Skeletal muscle tissue (tissue), 4 donors: ENCODE measurements around the gene PPP1CA. TPM values are rescaled to one million over a fixed set of nuclear protein-coding genes. Genes with fewer than 3 reads are reported as not detected.
A peak's percentile ranks its signal among the peaks of the same experiment; 100 is the strongest.

ENCODE experiments used
- H3K27ac ChIP-seq: one replicate; pipeline ENCODE4 v1.7.0; 2013; ENCODE audit warnings: mild to moderate bottlenecking, low read depth, low read length, inconsistent platforms
- H3K27me3 ChIP-seq, 3 donors: one replicate each; pipeline ENCODE4 v1.7.0; 2013; ENCODE audit warnings: low read length in 3 of 3; ENCODE audit not compliant: control insufficient read depth in 3 of 3, insufficient read depth in 3 of 3
- H3K36me3 ChIP-seq, 3 donors: one replicate each; pipeline ENCODE4 v1.7.0; 2013; ENCODE audit warnings: low read length in 3 of 3; ENCODE audit not compliant: control insufficient read depth in 3 of 3, insufficient read depth in 3 of 3
- H3K4me1 ChIP-seq, 3 donors: one replicate each; pipeline ENCODE4 v1.7.0; 2013; ENCODE audit warnings: low read length in 3 of 3, mild to moderate bottlenecking in 3 of 3; ENCODE audit not compliant: control insufficient read depth in 3 of 3, insufficient read depth in 3 of 3
- H3K4me3 ChIP-seq, 3 donors: one replicate each; pipeline ENCODE4 v1.7.0; 2013; ENCODE audit warnings: low read length in 3 of 3
- H3K9ac ChIP-seq, 3 donors: one replicate each; pipeline ENCODE4 v1.7.0; 2013; ENCODE audit warnings: low read length in 3 of 3, mild to moderate bottlenecking in 3 of 3, moderate library complexity in 2 of 3, low read depth in 1 of 3
- H3K9me3 ChIP-seq, 3 donors: one replicate each; pipeline ENCODE4 v1.7.0; 2013; ENCODE audit warnings: low read length in 3 of 3; ENCODE audit not compliant: control insufficient read depth in 3 of 3
- total RNA-seq: library from RNA; depleted of rRNA; stranded (reverse); fragments of >200 nt; gene quantifications from one replicate; pipeline ENCODE4 v1.2.3, GENCODE V29; 2014
- donor health status: Osteomylitis.

Gene PPP1CA
- total RNA-seq, 1 donor from 2014 or later: 163 TPM

DNA sequence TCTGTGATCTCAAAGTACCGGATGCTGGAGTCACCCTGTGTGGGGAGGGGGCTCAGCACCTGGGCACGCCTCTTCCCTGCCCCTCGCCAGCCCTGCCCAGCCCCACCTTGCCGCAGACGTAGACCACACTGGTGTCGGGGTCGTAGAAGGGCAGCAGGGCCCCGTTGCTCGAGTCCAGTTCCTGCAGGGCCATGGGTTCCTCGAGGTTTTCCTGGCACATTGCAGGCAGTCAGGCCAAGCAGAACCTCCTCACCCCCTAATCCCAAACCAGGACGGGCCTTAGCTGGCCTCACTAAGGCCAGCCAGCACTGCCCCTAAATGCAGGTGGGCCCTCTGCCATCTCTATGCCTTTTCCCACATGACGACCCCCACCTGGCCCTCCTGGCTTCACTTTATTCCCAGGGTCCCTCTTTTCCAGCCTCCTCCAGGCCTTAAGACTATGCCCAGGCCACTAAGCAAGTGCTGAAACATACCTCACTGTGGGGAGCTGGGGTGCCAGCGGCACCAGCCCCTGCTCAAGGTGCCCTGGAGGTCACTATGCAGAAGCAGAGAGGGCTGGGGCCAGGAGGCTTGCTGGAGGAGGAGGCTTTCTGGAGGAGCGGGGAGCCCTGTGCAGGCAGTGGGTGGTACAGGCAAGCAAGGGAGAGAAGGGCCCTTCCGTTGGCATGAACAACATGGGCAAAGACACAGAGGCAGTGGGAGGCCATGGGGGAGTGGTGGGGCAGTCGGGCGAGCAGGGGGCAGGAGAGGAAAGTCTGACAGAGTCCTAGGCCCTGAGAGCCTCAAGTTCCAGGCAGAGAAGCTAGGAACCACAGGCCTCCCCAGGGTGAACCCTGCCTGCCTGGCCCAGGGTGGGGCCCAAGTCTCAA lies 38.8 kb upstream of the PPP1CA start:
- Histone ChIP-seq H3K4me1 (peaks cover 25 to 41% (median 32%) of the 10 kb centered on the region in 3 donors), H3K27ac (peak overlapping the region; percentile 51), H3K9me3 (no peaks in the 10 kb centered on the region), H3K36me3 (peaks cover 4 to 17% (median 12%) of the 10 kb centered on the region in 3 donors), H3K27me3 (no peaks in the 10 kb centered on the region), H3K4me3 (no peak overlapping the region), H3K9ac (peak overlapping the region in 1 of 3 donors; percentile 57)

DNA sequence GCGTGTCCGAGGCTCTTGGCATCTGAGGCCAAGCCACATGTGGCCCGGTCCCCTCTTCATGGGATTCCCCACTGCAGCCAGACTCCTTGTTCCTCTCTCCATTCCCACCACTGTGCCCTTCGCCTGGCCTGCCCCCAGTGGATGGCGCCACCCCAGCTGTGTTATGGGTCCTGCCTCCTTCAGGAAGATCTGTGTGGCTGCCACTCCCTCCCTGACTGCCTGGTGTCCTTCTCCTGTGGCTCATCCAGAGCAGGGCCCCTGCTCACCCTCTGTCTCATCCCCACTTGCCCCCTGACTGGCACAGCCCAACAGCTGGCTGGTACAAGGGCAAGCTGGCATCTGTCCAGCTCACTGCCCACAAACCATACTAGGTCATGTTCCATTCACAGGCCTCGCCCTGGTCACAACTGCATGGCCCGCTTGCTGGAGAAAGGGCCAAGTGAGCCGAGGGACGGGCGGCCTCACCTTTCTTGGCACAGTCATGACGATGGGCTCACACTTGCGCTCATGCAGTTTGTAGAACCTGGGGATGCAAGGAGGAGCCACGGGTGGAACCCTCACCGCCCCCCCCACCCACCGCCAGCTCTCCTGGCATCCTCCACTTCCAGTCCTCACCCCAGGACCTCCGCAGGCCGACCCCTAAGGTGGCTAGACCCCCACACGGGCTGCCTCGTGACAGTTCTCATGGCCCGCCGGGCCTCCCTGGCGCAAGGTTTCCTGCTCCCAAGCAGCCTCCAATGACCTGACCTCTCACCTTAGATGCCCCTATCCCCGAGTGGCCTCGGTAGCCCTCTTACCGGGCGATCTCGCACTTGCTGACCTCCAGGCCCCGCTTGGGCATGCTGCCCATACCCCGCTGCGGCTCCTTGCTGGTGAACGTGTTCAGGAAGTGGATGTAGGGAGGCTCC lies 37.9 kb upstream of the PPP1CA start:
- H3K9ac ChIP-seq: peak overlapping the region in 2 of 3 donors; percentile 45 to 50

DNA sequence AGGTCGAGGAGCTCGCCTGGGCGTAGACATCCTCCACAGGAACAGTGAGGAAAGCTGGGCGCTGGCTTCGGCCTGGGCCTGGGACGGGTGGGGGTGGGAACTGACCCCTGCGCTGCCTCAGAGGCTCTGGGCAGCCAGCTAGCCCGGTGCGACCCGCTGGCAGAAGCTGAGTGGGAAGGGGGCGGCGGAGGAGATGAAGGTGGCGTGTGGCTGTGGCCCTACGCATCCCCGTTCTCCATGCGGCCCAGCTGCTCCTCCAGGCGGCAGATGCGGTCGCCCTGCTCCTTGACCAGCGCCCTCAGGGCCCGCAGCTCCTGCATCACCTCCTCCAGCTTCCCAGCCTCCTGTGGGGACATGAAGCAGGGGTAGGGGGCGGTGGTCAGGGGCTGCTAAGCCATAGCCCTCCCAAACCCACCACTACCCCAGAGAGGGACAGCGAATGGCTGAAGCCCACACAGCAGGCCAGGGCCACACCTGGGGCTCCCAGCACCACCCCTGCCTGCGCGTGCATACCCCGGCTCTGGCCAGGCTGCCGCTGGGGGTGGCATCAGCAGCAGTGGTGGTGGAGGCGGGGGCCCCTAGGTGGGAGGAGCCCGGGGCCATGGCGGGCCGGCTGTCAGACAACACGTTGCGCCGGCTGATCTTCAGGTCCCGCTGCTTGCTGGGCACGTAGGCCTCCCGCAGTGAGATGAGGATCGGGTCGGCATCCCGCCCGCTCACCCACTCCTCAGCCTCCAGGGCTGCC lies 36.7 kb upstream of the PPP1CA start:
- H3K4me1 ChIP-seq: peaks cover 25 to 41% (median 32%) of the 10 kb centered on the region in 3 donors
- H3K36me3 ChIP-seq: peaks cover 19 to 37% (median 30%) of the 10 kb centered on the region in 3 donors
- no peak overlapping the region for H3K27ac ChIP-seq
- H3K27me3 ChIP-seq: no peaks in the 10 kb centered on the region
- no peak overlapping the region for H3K4me3 ChIP-seq
- H3K9me3 ChIP-seq: no peaks in the 10 kb centered on the region
- H3K9ac ChIP-seq: no peak overlapping the region

More for the DNA sequence above, 37.9 kb upstream of the PPP1CA start:
- Histone ChIP-seq H3K4me3 (no peak overlapping the region), H3K27me3 (no peaks in the 10 kb centered on the region), H3K4me1 (peaks cover 25 to 41% (median 32%) of the 10 kb centered on the region in 3 donors), H3K9me3 (no peaks in the 10 kb centered on the region), H3K27ac (peak overlapping the region; percentile 51), H3K36me3 (peaks cover 6 to 24% (median 18%) of the 10 kb centered on the region in 3 donors)

DNA sequence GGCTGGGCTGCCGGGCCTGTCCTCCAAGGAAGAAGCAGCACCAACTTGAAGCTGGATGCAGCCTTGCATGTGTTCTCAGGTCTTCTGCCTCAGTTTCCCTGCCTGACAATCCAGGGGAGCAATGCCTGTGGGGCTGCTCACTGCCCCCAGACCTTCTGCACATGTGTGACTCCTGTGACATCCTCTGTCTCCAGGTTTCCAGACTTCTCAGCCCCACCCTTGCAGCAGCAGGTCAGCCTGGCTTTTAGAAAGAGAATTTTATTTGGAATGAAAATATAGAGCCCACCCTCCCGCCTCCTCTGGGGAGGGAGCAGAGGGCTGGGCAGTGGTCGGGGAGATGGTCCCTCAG lies 36.1 kb upstream of the PPP1CA start:
- peaks cover 24 to 42% (median 35%) of the 10 kb centered on the region in 3 donors for H3K36me3 ChIP-seq
- H3K9ac ChIP-seq: no peak overlapping the region
- no peaks in the 10 kb centered on the region for H3K9me3 ChIP-seq
- H3K4me3 ChIP-seq: no peak overlapping the region
- H3K27ac ChIP-seq: no peak overlapping the region
- H3K27me3 ChIP-seq: no peaks in the 10 kb centered on the region
- peaks cover 23 to 38% (median 30%) of the 10 kb centered on the region in 3 donors for H3K4me1 ChIP-seq

DNA sequence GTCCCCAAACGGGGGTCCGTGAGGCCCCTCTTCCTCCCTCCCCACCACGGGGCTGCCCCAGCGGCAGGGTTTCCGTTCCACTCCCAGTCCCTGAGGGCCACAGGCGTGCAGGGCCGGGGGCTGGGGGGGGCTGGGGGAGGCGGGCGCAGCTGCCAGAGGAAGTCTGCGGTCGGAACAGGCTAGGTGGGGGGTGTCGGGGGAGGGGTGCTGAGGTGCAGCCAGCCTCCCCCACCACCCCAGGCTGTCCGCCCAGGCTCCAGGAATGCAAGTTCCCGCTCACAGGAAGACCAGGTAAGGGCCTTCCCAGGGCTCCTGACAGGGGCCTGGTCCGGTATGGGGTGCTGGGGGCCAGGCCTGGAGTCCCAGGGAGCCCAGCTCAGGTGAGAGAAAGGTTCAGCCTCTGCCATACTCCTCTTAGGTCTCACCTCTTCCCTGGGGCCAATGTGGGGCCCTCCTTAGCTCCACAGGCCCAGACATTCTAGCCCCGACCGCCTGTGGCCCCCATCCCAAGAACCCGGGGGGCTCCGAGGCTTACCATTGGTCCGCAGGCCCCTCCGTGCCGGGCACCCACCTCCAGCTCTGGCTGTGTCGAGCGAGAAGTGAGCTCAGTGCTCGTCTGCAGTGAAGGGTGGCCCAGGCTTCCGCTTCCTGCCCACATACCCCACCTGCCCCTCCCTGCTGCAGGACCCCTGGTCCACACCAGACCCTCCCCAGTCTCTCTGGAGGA lies 35.6 kb upstream of the PPP1CA start, which contains the start of gene PTPRCAP:
PTPRCAP (minus strand) TSS at position 601 of the 727 bp plus-strand sequence; CDS start at position 538, 63 bp downstream.
- Histone ChIP-seq H3K27me3 (no peaks in the 10 kb centered on the region), H3K4me1 (peaks cover 18 to 33% (median 25%) of the 10 kb centered on the region in 3 donors), H3K9me3 (no peaks in the 10 kb centered on the region), H3K27ac (no peak within 1 kb of the TSS), H3K9ac (peak within 1 kb of the TSS in 1 of 3 donors; percentile 33), H3K4me3 (no peak within 1 kb of the TSS), H3K36me3 (peaks cover 29 to 46% (median 40%) of the 10 kb centered on the region in 3 donors)

GRCh38 chr11:67436459-67437081 lies 34.9 kb upstream of the PPP1CA start:
- peaks cover 36 to 47% (median 46%) of the 10 kb centered on the region in 3 donors for H3K36me3 ChIP-seq

GRCh38 chr11:67435727-67436458 lies 34.2 kb upstream of the PPP1CA start:
- H3K4me3 ChIP-seq: no peak overlapping the region
- no peaks in the 10 kb centered on the region for H3K27me3 ChIP-seq
- H3K9ac ChIP-seq: peak overlapping the region in 1 of 3 donors; percentile 45
- peaks cover 10 to 26% (median 20%) of the 10 kb centered on the region in 3 donors for H3K4me1 ChIP-seq
- no peaks in the 10 kb centered on the region for H3K9me3 ChIP-seq
- peaks cover 37 to 52% (median 48%) of the 10 kb centered on the region in 3 donors for H3K36me3 ChIP-seq
- H3K27ac ChIP-seq: peak overlapping the region; percentile 19

More at GRCh38 chr11:67436459-67437081, 34.9 kb upstream of the PPP1CA start:
- no peaks in the 10 kb centered on the region for H3K9me3 ChIP-seq
- H3K27ac ChIP-seq: peak overlapping the region; percentile 19
- H3K27me3 ChIP-seq: no peaks in the 10 kb centered on the region
- H3K4me3 ChIP-seq: no peak overlapping the region
- peak overlapping the region in 1 of 3 donors; percentile 33 for H3K9ac ChIP-seq
- H3K4me1 ChIP-seq: peaks cover 14 to 28% (median 20%) of the 10 kb centered on the region in 3 donors

- peaks cover 42 to 57% (median 52%) of the 10 kb centered on the region in 3 donors for H3K36me3 ChIP-seq
- no peaks in the 10 kb centered on the region for H3K9me3 ChIP-seq
- peak overlapping the region; percentile 19 for H3K27ac ChIP-seq
- H3K4me1 ChIP-seq: peaks cover 7 to 24% (median 16%) of the 10 kb centered on the region in 3 donors
- no peaks in the 10 kb centered on the region for H3K27me3 ChIP-seq
- H3K4me3 ChIP-seq: no peak overlapping the region
- H3K9ac ChIP-seq: peak overlapping the region in 1 of 3 donors; percentile 45
Observed at GRCh38 chr11:67435031-67435726, 33.5 kb upstream of the PPP1CA start.
